ENCODE results near the gene F8. TPM values are rescaled to one million over a fixed set of nuclear protein-coding genes. Genes with fewer than 3 reads are reported as not detected.

F8 gene
- total and polyA plus RNA-seq, 9 of the 15 experiments (the other 6 are each of a cell fraction or from before 2014, with no cell fraction given), result 0.41 to 3.8 (median 0.91) TPM

GRCh38 chrX:154812341-154813101 is 210.0 kb downstream of the F8 start (continued):
- TF ChIP-seq PBX2 (CRISPR knock-in tag; IDR thresholded peaks at IDR 0.05; ENCODE audit: low read depth), result no peak
- TF ChIP-seq PBX2 (tag; conservative IDR thresholded peaks at IDR 0.05; ENCODE audit: low read depth), result peak; percentile 37; the same call in 1 of the 2 replicates
- peak; percentile 65 for TF ChIP-seq PRDM10 (IDR thresholded peaks at IDR 0.05; ENCODE audit: partially characterized antibody)
- TF ChIP-seq MEIS2 (IDR thresholded peaks at IDR 0.05; ENCODE audit: partially characterized antibody), result peak; percentile 83

Data from K562 (cell line).